Skeletal muscle cell (primary cell): Measurements from ENCODE around the gene FCHO1.

Experiments
- DNase-seq: peaks from one replicate; pipeline ENCODE4 v3.0.0-alpha.2; 2010; ENCODE audit warnings: low read depth
- H3K4me3 ChIP-seq: 2 replicates; pipeline ENCODE4 v1.5.1; 2011; ENCODE audit warnings: low read depth, mild to moderate bottlenecking, control low read depth, low read length, moderate library complexity

FCHO1 gene, protein sequence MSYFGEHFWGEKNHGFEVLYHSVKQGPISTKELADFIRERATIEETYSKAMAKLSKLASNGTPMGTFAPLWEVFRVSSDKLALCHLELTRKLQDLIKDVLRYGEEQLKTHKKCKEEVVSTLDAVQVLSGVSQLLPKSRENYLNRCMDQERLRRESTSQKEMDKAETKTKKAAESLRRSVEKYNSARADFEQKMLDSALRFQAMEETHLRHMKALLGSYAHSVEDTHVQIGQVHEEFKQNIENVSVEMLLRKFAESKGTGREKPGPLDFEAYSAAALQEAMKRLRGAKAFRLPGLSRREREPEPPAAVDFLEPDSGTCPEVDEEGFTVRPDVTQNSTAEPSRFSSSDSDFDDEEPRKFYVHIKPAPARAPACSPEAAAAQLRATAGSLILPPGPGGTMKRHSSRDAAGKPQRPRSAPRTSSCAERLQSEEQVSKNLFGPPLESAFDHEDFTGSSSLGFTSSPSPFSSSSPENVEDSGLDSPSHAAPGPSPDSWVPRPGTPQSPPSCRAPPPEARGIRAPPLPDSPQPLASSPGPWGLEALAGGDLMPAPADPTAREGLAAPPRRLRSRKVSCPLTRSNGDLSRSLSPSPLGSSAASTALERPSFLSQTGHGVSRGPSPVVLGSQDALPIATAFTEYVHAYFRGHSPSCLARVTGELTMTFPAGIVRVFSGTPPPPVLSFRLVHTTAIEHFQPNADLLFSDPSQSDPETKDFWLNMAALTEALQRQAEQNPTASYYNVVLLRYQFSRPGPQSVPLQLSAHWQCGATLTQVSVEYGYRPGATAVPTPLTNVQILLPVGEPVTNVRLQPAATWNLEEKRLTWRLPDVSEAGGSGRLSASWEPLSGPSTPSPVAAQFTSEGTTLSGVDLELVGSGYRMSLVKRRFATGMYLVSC

GRCh38 chr19:17751103-17751911 is at the start of gene FCHO1:
Gene FCHO1 (plus strand): TSS chr19:17751477. CDS start chr19:17755165, 3,688 bp downstream.
- no peak within 1 kb of the TSS for H3K4me3 ChIP-seq

DNA sequence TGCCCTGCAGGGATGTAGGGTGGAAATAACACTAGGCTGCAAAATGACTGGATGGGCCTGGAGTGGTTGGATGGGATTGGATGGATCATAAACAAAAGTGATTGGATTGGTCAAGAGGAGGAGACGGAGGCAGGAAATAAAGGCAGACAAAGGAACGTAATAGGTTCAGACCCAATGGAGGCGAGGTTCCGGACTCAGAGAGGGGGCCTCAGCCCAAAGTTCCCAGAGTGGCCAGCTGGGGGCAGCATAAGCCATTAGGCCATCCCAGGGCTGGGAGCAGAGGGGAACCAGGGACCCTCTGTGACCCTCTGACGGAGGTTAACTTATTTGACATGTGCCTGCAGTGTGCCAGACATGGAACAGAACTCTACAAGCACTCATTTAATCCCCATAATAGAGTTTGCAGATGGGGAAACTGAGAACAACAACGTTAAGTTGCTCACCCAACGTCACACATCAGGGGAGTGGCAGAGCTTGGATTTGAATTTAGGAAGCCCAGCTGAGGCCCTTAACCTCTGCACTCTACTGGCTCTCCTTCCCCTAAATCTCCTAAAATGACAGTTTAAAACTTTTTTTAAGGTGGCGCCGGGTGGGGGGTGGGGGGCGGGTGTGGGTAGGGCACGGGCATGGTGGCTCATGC is 47.3 kb upstream of the FCHO1 start:
- DNase-seq = no peak
- no peak overlapping the region for H3K4me3 ChIP-seq

More at GRCh38 chr19:17751103-17751911, at the start of gene FCHO1:
- DNase-seq = no peak

DNA sequence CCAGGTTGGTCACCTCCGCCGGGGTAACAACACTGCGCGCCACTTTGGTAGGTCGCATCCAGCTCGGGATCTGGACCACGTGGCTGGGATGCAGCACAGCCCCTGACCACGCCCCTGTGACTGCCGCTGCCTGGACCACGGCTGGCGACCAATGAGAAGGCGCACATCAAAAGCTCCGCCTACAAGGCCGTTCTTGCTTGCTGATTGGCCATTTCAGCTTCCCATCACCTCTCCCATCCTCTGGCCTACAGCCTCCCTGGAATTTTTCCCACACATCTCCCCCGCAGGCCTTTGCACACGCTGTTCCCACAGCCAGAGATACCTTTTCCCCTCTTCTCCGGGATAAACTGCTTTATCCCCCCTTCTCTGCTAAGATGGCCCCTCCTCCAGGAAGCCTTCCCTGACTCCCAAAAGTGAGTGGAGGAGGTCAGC is 44.5 kb upstream of the FCHO1 start:
- H3K4me3 ChIP-seq = no peak overlapping the region
- DNase-seq = no peak

DNA sequence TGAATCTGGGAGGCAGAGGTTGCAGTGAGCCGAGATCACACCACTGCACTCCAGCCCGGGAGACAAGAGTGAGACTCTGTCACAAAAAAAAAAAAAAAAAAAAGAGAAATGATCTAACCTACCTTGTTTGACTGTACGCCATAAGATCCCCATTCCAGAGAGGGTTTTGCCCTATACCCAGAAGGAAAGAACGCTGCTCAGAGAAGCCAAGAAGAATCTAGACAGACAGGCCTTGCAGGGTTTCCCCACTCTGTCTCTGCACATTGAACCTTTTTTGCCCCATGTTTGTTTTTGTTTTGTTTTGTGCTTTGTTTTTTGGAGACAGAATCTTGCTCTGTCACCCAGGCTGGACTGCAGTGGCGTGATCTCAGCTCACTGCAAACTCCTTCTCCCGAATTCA is 39.4 kb upstream of the FCHO1 start:
- H3K4me3 ChIP-seq = no peak overlapping the region
- no peak for DNase-seq

DNA sequence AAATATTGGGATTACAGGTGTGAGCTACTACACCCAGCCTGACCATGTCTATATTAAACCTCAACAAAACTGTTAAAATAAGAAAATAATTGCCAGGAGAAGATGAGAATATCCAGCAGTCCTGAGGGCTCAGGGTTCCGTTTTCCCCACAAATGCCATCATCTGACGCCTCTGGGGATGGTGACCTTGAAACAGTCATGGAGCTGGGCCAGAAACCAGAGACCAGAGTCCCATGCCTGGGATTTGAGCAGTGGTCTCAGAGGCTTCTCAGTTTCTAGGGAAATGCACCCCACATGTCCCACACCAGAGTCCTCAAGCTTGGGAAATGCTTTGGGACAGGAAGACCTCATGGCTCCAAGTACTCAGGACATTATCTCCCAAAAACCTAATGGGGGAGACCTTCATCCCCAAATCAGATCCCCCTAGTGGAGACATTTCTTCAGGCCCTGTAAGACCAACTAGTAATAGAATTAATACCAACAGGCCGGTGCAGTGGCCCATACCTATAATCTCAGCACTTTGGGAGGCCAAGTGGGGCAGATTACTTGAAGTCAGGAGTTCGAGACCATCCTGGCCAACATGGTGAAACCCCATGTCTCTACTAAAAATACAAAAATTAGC is 34.9 kb upstream of the FCHO1 start:
- no peak overlapping the region for H3K4me3 ChIP-seq
- DNase-seq = no peak

DNA sequence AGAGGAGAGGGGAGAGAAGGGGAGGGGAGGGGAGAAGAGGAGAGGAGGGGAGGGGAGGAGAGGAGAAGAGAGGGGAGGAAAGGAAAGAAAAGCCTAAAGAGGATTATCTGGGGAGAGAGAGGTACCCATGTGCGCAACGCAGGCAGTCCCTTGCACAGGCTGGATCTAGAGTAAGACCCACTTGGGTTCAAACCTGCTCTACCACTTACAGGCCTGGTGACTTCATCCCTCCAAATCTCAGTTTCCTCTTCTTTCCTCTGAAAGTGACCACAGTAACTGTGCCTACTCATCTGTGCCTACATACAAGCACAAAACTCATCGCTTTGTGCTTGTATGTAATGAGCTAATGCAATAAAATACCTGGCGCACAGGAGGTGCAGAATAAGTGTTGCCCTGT is 32.7 kb upstream of the FCHO1 start:
- no peak overlapping the region for H3K4me3 ChIP-seq
- DNase-seq = no peak

DNA sequence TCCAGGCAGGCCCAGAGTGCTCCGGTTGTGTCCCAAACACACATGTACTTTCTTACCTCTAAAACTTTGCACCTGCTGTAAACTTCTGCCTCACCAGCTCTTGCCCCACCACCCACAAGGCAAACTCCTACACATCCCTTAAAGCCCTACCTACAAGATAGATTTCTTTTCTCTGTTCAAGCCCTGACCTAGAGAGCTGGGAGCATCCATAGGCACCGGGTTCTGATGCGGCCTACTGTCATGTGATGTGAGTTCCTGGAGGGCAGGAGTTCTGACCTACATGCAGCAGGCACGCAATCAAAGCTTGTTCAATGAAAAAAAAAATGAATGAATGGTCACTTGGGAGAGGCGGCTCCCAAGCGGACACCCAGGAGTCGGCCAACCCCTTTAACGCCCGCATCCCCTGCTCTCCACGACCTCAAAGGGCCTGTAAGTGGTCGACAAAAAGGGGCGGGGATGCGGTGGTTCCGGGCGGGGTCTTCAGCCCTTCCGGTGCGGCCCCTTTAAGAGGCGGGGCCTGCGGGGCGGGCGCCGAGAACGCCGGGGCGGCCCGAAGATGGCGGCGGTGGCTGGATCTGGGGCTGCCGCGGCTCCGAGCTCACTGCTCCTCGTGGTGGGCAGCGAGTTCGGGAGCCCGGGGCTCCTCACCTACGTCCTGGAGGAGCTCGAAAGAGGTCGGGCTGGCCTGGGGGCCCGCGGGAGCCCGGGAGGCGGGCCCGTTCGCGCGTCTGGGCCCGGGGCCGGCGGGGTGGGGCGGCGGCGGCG is 32.1 kb upstream of the FCHO1 start, which contains the start of gene MAP1S:
Gene MAP1S, plus strand, starts transcription at position 534 of the 765 bp plus-strand sequence. Its CDS starts 23 bp downstream, at position 557.
- no peak for DNase-seq
- H3K4me3 ChIP-seq = peak within 1 kb of the TSS; percentile 95

GRCh38 chr19:17719730-17720400 is 31.4 kb upstream of the FCHO1 start:
- no peak for DNase-seq
- H3K4me3 ChIP-seq = peak overlapping the region; percentile 95

GRCh38 chr19:17720440-17720839 is 30.8 kb upstream of the FCHO1 start:
- peak overlapping the region; percentile 95 for H3K4me3 ChIP-seq
- no peak for DNase-seq

- DNase-seq = no peak
- H3K4me3 ChIP-seq = peak overlapping the region; percentile 95
Observed at GRCh38 chr19:17721111-17721628, 30.1 kb upstream of the FCHO1 start.

DNA sequence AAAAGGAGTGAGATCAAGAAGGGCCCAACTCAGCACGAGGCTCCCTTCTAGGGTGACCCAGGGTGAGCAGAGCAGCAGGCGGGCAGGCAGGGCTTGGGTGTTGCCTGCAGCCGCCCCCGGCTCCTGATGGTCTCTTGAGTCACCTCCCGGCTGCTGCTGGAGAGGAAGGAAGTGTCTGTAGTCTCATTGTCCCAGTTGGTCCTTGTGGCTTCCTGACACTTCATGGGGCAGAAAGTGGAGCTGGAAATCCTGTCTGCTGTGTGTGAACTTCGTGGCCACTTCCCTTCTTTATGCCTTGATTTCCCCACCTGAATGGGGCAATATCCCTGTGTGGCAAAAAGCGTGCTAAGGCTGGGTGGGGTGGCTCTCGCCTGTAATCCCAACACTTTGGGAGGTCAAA is 29.5 kb upstream of the FCHO1 start:
- DNase-seq = no peak
- no peak overlapping the region for H3K4me3 ChIP-seq

- H3K4me3 ChIP-seq = no peak overlapping the region
- no peak for DNase-seq
Observed at GRCh38 chr19:17722655-17723240, 28.5 kb upstream of the FCHO1 start.

- no peak for DNase-seq
- no peak overlapping the region for H3K4me3 ChIP-seq
Observed at GRCh38 chr19:17724655-17725054, 26.6 kb upstream of the FCHO1 start.

DNA sequence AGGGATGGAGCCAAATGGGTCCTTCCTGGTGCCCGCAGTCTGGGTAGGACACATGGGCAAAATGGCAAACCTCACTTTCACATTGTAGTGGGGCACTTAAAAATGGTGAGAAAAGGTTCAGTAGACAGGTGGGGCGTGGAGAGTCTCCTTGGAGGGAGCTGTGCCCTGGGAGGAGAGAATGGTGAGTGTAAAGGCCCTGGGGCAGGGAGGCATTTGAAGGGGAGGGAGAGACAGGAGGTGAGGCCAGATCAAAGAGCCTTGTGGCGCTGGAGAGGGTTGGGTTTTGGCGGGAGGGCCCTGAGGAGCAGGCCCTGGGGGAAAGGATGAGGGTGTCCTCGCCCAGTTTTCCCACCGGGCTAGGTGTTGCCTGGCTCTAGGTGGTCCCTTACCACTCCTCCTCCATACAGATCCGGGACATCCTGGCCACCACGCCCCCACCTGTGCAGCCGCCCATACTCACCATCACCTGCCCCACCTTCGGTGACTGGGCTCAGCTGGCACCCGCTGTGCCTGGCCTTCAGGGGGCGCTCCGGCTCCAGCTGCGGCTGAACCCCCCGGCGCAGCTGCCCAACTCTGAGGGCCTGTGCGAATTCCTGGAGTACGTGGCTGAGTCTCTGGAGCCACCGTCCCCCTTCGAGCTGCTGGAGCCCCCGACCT is 25.7 kb upstream of the FCHO1 start:
- no peak for DNase-seq
- H3K4me3 ChIP-seq = no peak overlapping the region

DNA sequence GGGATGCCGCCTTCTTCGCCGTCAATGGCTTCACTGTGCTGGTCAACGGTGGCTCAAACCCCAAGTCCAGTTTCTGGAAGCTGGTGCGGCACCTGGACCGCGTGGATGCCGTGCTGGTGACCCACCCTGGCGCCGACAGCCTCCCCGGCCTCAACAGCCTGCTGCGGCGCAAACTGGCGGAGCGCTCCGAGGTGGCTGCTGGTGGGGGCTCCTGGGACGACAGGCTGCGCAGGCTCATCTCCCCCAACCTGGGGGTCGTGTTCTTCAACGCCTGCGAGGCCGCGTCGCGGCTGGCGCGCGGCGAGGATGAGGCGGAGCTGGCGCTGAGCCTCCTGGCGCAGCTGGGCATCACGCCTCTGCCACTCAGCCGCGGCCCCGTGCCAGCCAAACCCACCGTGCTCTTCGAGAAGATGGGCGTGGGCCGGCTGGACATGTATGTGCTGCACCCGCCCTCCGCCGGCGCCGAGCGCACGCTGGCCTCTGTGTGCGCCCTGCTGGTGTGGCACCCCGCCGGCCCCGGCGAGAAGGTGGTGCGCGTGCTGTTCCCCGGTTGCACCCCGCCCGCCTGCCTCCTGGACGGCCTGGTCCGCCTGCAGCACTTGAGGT is 25.0 kb upstream of the FCHO1 start:
- DNase-seq = no peak
- H3K4me3 ChIP-seq = no peak overlapping the region
